Neutrophil (primary cell): ENCODE results near the gene GALNT9.

Experiments
- H3K27ac ChIP-seq: fragments of 200-600 bp; sonication (generic); 2 replicates; pipeline ENCODE4 v1.5.1; 2016; ENCODE audit warnings: mild to moderate bottlenecking, moderate library complexity
- H3K27me3 ChIP-seq: fragments of 200-600 bp; sonication (generic); 2 replicates; pipeline ENCODE4 v1.6.0; 2016; ENCODE audit warnings: mild to moderate bottlenecking
- H3K36me3 ChIP-seq: fragments of 200-600 bp; sonication (generic); 2 replicates; pipeline ENCODE4 v1.5.1; 2017
- H3K4me1 ChIP-seq, 2 experiments: fragments of 200-600 bp in 1 of 2; sonication (generic) in 1 of 2; 1 replicate in 1 of 2; 2 replicates in 1 of 2; pipeline versions ENCODE4 v1.5.1 to v1.6.1; 2013 to 2016; ENCODE audit warnings: low read depth in 1 of 2, low read length in 1 of 2, mild to moderate bottlenecking in 1 of 2, moderate library complexity in 1 of 2; ENCODE audit not compliant: control insufficient read depth in 1 of 2, insufficient read depth in 1 of 2
- H3K4me3 ChIP-seq, 2 experiments: fragments of 200-600 bp in 1 of 2; sonication (generic) in 1 of 2; 1 replicate in 1 of 2; 2 replicates in 1 of 2; pipeline ENCODE4 v1.5.1; 2013 to 2016; ENCODE audit warnings: low read depth in 1 of 2, low read length in 1 of 2, mild to moderate bottlenecking in 1 of 2, moderate library complexity in 1 of 2
- H3K9me3 ChIP-seq: fragments of 200-600 bp; sonication (generic); 2 replicates; pipeline ENCODE4 v1.5.1; 2016
- TF ChIP-seq, protein P1 (sequence below): fragments of 200-600 bp; sonication (generic); IDR thresholded peaks from 2 replicates; pipeline ENCODE4 v1.5.1; 2016; ENCODE audit warnings: antibody characterized with exemption

The GALNT9 gene

DNA sequence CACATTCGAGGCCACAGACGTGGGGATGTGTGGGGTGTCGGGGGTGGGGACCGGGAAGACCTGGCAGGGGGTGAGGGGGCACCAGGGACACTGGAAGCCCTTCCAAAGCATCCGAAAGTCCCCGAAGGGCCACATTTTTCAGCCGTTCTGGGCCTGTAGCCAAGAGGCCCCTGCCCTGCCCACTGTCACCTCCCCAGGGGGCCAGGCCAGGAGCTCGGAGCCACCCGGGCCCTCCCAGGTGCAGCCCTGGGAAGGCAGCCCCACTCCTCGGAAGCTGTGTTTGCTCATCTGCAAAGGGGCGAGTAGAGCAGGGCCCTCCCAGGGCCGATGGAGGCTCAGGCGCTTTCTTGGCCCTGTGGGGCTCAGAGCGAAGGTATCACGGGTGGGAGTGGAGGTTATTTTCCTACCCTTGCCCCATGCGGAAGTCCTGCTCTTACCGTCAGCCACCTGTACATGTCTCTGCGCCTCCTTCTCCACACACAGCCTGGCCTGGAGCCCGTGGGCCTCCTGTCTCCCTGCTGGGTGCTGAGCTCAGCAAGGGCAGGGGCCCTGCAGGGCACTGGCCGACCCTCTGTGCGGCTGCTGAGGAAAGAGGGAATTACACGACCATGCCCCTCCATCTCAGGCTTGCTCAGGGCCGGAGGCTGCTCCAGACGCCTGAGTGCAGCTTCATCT, 158.0 kb downstream of the GALNT9 start:
- Histone ChIP-seq H3K9me3 (no peaks in the 10 kb centered on the region), H3K36me3 (no peaks in the 10 kb centered on the region), H3K27me3 (peaks cover 72% of the 10 kb centered on the region), H3K4me3 (no peak overlapping the region), H3K27ac (no peak overlapping the region), H3K4me1 (no peaks in the 10 kb centered on the region)
- TF ChIP-seq, protein P1, sequence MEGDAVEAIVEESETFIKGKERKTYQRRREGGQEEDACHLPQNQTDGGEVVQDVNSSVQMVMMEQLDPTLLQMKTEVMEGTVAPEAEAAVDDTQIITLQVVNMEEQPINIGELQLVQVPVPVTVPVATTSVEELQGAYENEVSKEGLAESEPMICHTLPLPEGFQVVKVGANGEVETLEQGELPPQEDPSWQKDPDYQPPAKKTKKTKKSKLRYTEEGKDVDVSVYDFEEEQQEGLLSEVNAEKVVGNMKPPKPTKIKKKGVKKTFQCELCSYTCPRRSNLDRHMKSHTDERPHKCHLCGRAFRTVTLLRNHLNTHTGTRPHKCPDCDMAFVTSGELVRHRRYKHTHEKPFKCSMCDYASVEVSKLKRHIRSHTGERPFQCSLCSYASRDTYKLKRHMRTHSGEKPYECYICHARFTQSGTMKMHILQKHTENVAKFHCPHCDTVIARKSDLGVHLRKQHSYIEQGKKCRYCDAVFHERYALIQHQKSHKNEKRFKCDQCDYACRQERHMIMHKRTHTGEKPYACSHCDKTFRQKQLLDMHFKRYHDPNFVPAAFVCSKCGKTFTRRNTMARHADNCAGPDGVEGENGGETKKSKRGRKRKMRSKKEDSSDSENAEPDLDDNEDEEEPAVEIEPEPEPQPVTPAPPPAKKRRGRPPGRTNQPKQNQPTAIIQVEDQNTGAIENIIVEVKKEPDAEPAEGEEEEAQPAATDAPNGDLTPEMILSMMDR = no peak

- Histone ChIP-seq H3K27ac (no peak overlapping the region), H3K4me1 (no peaks in the 10 kb centered on the region), H3K4me3 (no peak overlapping the region), H3K9me3 (no peaks in the 10 kb centered on the region), H3K27me3 (peaks cover 72% of the 10 kb centered on the region), H3K36me3 (no peaks in the 10 kb centered on the region)
- TF ChIP-seq, protein P1 = no peak
Measured at GRCh38 chr12:132170637-132171292, 158.6 kb downstream of the GALNT9 start.

GRCh38 chr12:132170094-132170636, 159.2 kb downstream of the GALNT9 start:
- no peaks in the 10 kb centered on the region for H3K9me3 ChIP-seq
- H3K4me1 ChIP-seq = no peaks in the 10 kb centered on the region
- peaks cover 70% of the 10 kb centered on the region for H3K27me3 ChIP-seq
- no peaks in the 10 kb centered on the region for H3K36me3 ChIP-seq
- H3K27ac ChIP-seq = no peak overlapping the region
- TF ChIP-seq, protein P1 = no peak
- no peak overlapping the region for H3K4me3 ChIP-seq

- no peak overlapping the region for H3K27ac ChIP-seq
- no peaks in the 10 kb centered on the region for H3K36me3 ChIP-seq
- no peaks in the 10 kb centered on the region for H3K4me1 ChIP-seq
- no peak overlapping the region for H3K4me3 ChIP-seq
- no peaks in the 10 kb centered on the region for H3K9me3 ChIP-seq
- TF ChIP-seq, protein P1 = no peak
- peaks cover 63% of the 10 kb centered on the region for H3K27me3 ChIP-seq
Measured at GRCh38 chr12:132169376-132169775, 160.0 kb downstream of the GALNT9 start.

DNA sequence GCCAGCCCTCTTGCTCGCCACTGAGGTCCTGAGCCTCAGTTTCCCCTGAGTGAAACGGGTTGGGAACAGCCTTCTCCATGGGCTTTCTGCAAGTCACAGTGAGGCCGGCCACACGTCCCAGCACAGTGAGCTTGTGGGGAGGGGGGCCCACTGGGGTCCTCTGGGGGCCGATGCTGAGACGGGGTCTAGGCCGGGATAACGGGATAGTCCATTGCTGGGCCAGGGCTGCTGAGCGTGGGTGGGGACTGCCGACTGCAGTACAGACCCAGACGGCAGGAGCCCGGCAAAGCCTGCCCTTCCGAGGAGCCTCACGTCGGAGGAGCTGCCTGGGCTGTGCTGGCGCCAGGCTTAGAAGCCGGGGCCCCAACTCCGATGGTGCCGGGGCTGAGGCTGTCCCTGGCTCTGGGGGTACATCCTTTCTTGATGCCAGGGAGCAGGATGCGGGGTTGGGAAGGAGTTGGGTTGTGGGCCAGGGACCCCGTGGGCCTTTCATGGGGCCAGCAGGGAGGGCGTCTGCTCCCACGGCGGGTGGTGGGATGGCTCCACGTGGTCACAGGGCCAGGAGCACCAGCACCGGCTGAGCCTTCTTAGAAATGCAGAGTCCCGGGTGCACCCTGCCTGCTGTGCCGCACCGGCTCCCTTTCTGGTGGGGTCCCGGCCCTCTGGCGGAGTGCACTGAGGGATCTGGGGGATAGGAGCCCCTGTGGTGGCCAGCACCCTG, 160.9 kb downstream of the GALNT9 start:
- no peaks in the 10 kb centered on the region for H3K9me3 ChIP-seq
- no peaks in the 10 kb centered on the region for H3K4me1 ChIP-seq
- H3K4me3 ChIP-seq = no peak overlapping the region
- TF ChIP-seq, protein P1 = no peak
- no peaks in the 10 kb centered on the region for H3K36me3 ChIP-seq
- peaks cover 61% of the 10 kb centered on the region for H3K27me3 ChIP-seq
- no peak overlapping the region for H3K27ac ChIP-seq
